WERI-Rb-1 (cell line): Measurements from ENCODE around the gene CPAMD8.

Experiments
- DNase-seq: peaks from one replicate; pipeline ENCODE4 v3.0.0-alpha.2; 2020
- H3K27ac ChIP-seq: fragments of 250-450 bp; sonication (Bioruptor Pico); 2 replicates; pipeline ENCODE4 v1.5.1; 2020; ENCODE audit warnings: mild to moderate bottlenecking, moderate library complexity
- H3K27me3 ChIP-seq: fragments of 250-450 bp; sonication (Bioruptor Pico); 2 replicates; pipeline ENCODE4 v1.5.1; 2021; ENCODE audit warnings: mild to moderate bottlenecking, low read depth, moderate library complexity; ENCODE audit not compliant: insufficient read depth, severe bottlenecking
- H3K36me3 ChIP-seq: fragments of 250-450 bp; sonication (Bioruptor Pico); 2 replicates; pipeline ENCODE4 v1.5.1; 2020; ENCODE audit warnings: mild to moderate bottlenecking, moderate library complexity
- H3K4me3 ChIP-seq: 2 replicates; pipeline ENCODE4 v1.5.1; 2011; ENCODE audit warnings: low read depth, mild to moderate bottlenecking, control low read depth, low read length
- H3K9me3 ChIP-seq: fragments of 250-450 bp; sonication (Bioruptor Pico); 2 replicates; pipeline ENCODE4 v1.5.1; 2021; ENCODE audit warnings: mild to moderate bottlenecking, moderate library complexity; ENCODE audit not compliant: severe bottlenecking
- TF ChIP-seq, protein P1 (sequence below): IDR thresholded peaks from 2 replicates; pipeline ENCODE4 v1.5.1; 2011; ENCODE audit warnings: low read depth, mild to moderate bottlenecking, control low read depth, inconsistent platforms, low read length

Gene CPAMD8

DNA sequence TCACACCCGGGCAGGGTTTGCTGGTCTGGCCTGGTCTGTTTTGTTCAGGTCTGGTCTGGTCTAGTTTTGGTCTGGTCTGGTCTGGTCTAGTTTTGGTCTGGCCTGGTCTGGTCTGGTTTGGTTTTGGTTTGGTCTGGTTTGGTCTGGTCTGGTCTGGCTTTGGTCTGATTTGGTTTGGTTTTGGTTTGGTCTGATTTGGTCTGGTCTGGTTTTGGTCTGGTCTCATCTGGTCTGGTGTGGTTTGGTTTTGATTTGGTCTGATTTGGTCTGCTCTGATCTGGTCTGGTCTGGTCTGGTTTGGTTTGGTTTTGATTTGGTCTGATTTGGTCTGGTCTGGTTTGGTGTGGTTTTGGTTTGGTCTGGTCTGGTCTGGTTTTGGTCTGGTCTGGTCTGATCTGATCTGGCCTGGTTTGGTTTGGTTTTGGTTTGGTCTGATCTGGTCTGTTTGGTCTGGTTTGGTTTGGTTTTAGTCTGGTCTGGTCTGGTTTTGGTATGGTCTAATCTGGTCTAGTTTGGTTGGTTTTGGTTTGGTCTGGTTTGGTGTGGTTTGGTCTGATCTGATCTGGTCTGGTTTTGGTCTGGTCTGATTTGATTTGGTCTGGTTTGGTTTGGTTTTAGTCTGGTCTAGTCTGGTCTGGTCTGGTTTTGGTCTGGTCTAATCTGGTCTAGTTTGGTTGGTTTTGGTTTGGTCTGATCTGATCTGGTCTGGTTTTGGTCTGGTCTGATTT lies 152.2 kb downstream of the CPAMD8 start:
- no peak overlapping the region for H3K4me3 ChIP-seq
- no peak for DNase-seq
- no peak overlapping the region for H3K27ac ChIP-seq
- no peaks in the 10 kb centered on the region for H3K27me3 ChIP-seq
- TF ChIP-seq, protein P1, sequence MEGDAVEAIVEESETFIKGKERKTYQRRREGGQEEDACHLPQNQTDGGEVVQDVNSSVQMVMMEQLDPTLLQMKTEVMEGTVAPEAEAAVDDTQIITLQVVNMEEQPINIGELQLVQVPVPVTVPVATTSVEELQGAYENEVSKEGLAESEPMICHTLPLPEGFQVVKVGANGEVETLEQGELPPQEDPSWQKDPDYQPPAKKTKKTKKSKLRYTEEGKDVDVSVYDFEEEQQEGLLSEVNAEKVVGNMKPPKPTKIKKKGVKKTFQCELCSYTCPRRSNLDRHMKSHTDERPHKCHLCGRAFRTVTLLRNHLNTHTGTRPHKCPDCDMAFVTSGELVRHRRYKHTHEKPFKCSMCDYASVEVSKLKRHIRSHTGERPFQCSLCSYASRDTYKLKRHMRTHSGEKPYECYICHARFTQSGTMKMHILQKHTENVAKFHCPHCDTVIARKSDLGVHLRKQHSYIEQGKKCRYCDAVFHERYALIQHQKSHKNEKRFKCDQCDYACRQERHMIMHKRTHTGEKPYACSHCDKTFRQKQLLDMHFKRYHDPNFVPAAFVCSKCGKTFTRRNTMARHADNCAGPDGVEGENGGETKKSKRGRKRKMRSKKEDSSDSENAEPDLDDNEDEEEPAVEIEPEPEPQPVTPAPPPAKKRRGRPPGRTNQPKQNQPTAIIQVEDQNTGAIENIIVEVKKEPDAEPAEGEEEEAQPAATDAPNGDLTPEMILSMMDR = no peak
- H3K36me3 ChIP-seq = peaks cover 80% of the 10 kb centered on the region
- H3K9me3 ChIP-seq = peaks cover 3% of the 10 kb centered on the region

DNA sequence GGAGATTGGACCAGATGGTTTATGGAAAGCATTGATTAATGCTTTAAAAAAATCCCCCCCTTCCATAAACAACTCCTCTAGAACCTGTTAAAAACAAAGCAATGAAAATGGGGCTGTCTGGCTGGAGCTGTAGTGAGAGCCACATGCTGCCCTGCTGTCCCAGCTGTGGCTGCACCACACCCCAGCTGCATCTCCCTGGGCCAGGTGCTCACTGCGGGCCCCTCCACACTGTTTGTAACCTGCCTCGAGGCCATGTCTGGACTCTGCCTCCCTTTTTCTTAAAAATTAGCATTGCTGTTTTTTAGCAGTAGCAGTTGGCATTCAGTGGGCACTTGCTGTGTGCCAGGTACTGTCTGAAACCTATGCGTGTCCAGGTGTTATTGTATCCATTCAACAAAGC lies 153.0 kb downstream of the CPAMD8 start:
- no peak for DNase-seq
- Histone ChIP-seq H3K36me3 (peaks cover 74% of the 10 kb centered on the region), H3K9me3 (peaks cover 3% of the 10 kb centered on the region), H3K27ac (no peak overlapping the region), H3K4me3 (no peak overlapping the region), H3K27me3 (no peaks in the 10 kb centered on the region)
- TF ChIP-seq, protein P1 = no peak

DNA sequence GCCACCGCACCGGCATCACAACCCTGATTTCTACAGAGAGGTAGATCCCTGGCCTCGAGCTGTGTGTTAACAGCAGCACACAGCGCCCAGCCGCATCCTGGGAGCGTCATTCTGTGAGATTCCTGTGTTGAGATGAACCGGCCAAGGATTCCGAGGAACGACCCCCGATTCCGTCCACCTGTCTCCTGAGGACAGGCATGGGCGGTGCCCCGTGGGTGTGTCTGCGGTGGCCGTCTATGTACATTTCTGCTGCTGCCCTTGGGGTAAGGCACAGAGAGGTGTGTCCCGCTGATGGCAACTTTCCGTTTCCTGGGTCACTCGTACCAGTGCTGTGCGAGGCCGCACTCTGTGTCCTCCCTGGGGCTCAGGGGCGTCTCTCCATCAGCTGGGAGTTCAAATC lies 153.9 kb downstream of the CPAMD8 start:
- TF ChIP-seq, protein P1 = no peak
- peaks cover 72% of the 10 kb centered on the region for H3K36me3 ChIP-seq
- H3K27ac ChIP-seq = no peak overlapping the region
- DNase-seq = no peak
- no peak overlapping the region for H3K4me3 ChIP-seq
- peaks cover 3% of the 10 kb centered on the region for H3K9me3 ChIP-seq
- H3K27me3 ChIP-seq = no peaks in the 10 kb centered on the region

DNA sequence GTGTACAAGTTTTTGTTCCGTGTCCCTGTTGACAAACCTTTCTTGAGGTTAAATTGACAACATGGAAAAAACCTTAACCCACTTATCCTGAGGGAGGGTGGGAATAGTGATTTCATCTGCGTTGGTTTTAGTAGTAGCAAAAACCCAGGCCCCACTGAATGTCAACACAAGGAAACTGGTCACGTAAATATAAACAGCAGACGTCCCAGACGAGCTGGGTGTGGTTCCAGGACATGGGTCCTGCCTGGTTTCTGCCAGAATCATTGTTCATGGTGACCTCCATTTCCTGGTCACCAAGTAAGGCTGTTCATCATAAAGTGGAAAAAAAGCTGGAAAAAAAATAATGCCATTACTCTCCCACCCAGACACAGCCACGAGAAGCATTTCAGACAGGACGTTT lies 154.7 kb downstream of the CPAMD8 start:
- H3K27me3 ChIP-seq = no peaks in the 10 kb centered on the region
- TF ChIP-seq, protein P1 = no peak
- no peak for DNase-seq
- peaks cover 3% of the 10 kb centered on the region for H3K9me3 ChIP-seq
- no peak overlapping the region for H3K27ac ChIP-seq
- H3K4me3 ChIP-seq = no peak overlapping the region
- H3K36me3 ChIP-seq = peaks cover 71% of the 10 kb centered on the region

DNA sequence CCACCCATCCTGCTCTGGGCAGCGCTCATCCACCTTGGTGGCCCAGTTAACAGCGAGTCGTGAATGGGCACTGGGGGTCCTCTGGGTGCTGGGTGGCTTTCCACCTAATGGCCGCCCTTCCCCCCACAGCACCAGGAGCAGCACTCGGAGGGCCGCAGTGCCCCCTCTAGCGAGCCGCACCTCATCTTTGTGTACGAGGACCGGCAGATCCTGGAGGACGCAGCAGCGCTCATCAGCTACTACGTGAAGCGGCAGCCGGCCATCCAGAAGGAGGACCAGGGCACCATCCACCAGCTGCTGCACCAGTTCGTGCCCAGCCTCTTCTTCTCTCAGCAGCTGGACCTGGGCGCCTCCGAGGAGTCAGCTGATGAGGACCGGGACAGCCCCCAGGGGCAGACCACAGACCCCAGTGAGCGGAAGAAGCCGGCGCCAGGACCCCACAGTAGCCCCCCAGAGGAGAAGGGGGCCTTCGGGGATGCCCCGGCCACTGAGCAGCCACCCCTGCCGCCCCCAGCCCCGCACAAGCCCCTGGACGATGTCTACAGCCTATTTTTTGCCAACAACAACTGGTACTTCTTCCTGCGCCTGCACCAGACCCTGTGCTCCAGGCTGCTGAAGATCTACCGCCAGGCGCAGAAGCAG lies 157.2 kb downstream of the CPAMD8 start:
- H3K9me3 ChIP-seq = peaks cover 2% of the 10 kb centered on the region
- no peak overlapping the region for H3K4me3 ChIP-seq
- no peaks in the 10 kb centered on the region for H3K27me3 ChIP-seq
- peaks cover 78% of the 10 kb centered on the region for H3K36me3 ChIP-seq
- TF ChIP-seq, protein P1 = no peak
- H3K27ac ChIP-seq = no peak overlapping the region
- no peak for DNase-seq
